ENCODE results near the gene ZNF385B.

ZNF385B gene

DNA sequence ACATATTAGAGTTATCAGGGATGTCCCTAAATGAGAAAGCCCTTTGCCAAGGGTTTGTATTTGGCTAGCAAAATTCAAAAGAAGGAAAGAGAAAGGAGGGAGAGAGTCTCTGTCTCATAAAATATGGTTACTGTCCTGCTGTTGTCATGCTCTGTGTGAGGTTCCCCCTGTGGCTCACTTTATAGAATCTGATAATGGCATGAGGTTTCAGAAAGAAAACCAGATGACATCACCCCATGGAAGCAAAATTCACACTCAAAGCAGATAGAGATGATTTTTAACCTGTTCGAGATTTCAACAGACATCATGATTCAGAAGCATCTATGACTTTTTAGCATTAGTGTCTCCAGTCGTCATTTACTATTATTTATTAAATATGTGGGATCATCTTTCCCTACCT lies 431.8 kb downstream of the ZNF385B start:
- no peaks in the 10 kb centered on the region for H3K36me3 ChIP-seq (ENCODE audit: control insufficient read depth in 1 of 2, insufficient read depth in 2 of 2, low read length in 2 of 2)
- no peaks in the 10 kb centered on the region for H3K4me1 ChIP-seq (ENCODE audit: control insufficient read depth in 1 of 2, insufficient read depth in 2 of 2, low read length in 2 of 2)
- H3K18ac ChIP-seq (ENCODE audit: low read length), result no peak overlapping the region
- H3K4ac ChIP-seq (ENCODE audit: low read depth, low read length), result no peak overlapping the region
- no peak overlapping the region for H3K27ac ChIP-seq (ENCODE audit: low read depth, low read length)
- no peak overlapping the region for H2AK5ac ChIP-seq (ENCODE audit: low read length)
- H2BK5ac ChIP-seq (ENCODE audit: low read depth, low read length, poor library complexity), result no peak overlapping the region
- H3K23ac ChIP-seq (ENCODE audit: low read length), result no peak overlapping the region
- H3K9me3 ChIP-seq (ENCODE audit: insufficient read depth, low read depth, low read length), result no peaks in the 10 kb centered on the region
- no peak overlapping the region for H3K9ac ChIP-seq (ENCODE audit: low read length)
- no peak overlapping the region for H3K4me3 ChIP-seq (ENCODE audit: low read depth, low read length)
- no peak overlapping the region for H2BK120ac ChIP-seq (ENCODE audit: insufficient read depth, low read length, poor library complexity)
- H3K79me1 ChIP-seq (ENCODE audit: low read length), result no peaks in the 10 kb centered on the region
- DNase-seq, result no peak
- H4K91ac ChIP-seq (ENCODE audit: low read depth, low read length), result no peak overlapping the region
- no peaks in the 10 kb centered on the region for H3K27me3 ChIP-seq (ENCODE audit: insufficient read depth, low read length)
- no peak overlapping the region for H4K12ac ChIP-seq (ENCODE audit: low read depth, low read length)
- no peak overlapping the region for H2AFZ ChIP-seq (ENCODE audit: insufficient read depth, low read length, poor library complexity)
- WGBS (ENCODE audit: extremely low coverage, insufficient coverage, insufficient read length), result no CpG with 5 or more reads among the region's 2 CpGs
- H3K14ac ChIP-seq (ENCODE audit: low read length), result no peak overlapping the region
- no peak overlapping the region for H2BK12ac ChIP-seq (ENCODE audit: low read length)
- H3K4me2 ChIP-seq (ENCODE audit: low read length), result no peak overlapping the region
- no peaks in the 10 kb centered on the region for H3K79me2 ChIP-seq (ENCODE audit: control insufficient read depth, insufficient read depth, low read length, poor library complexity)
- no peak overlapping the region for H4K8ac ChIP-seq (ENCODE audit: low read depth, low read length)

GRCh38 chr2:179429060-179429471 lies 432.3 kb downstream of the ZNF385B start:
- no peak overlapping the region for H2BK120ac ChIP-seq (ENCODE audit: insufficient read depth, low read length, poor library complexity)
- H3K18ac ChIP-seq (ENCODE audit: low read length), result no peak overlapping the region
- H3K27ac ChIP-seq (ENCODE audit: low read depth, low read length), result no peak overlapping the region
- H3K4me3 ChIP-seq (ENCODE audit: low read depth, low read length), result no peak overlapping the region
- H2BK12ac ChIP-seq (ENCODE audit: low read length), result no peak overlapping the region
- H4K8ac ChIP-seq (ENCODE audit: low read depth, low read length), result no peak overlapping the region
- H3K79me2 ChIP-seq (ENCODE audit: control insufficient read depth, insufficient read depth, low read length, poor library complexity), result no peaks in the 10 kb centered on the region
- no peak overlapping the region for H3K23ac ChIP-seq (ENCODE audit: low read length)
- H2AFZ ChIP-seq (ENCODE audit: insufficient read depth, low read length, poor library complexity), result no peak overlapping the region
- no peak overlapping the region for H3K4me2 ChIP-seq (ENCODE audit: low read length)
- DNase-seq, result peak; percentile 22 to 36
- H4K91ac ChIP-seq (ENCODE audit: low read depth, low read length), result no peak overlapping the region
- H2AK5ac ChIP-seq (ENCODE audit: low read length), result no peak overlapping the region
- no CpG with 5 or more reads among the region's 11 CpGs for WGBS (ENCODE audit: extremely low coverage, insufficient coverage, insufficient read length)
- H3K4ac ChIP-seq (ENCODE audit: low read depth, low read length), result no peak overlapping the region
- no peaks in the 10 kb centered on the region for H3K36me3 ChIP-seq (ENCODE audit: control insufficient read depth in 1 of 2, insufficient read depth in 2 of 2, low read length in 2 of 2)
- H2BK5ac ChIP-seq (ENCODE audit: low read depth, low read length, poor library complexity), result no peak overlapping the region
- no peak overlapping the region for H4K12ac ChIP-seq (ENCODE audit: low read depth, low read length)
- no peak overlapping the region for H3K14ac ChIP-seq (ENCODE audit: low read length)
- no peaks in the 10 kb centered on the region for H3K4me1 ChIP-seq (ENCODE audit: control insufficient read depth in 1 of 2, insufficient read depth in 2 of 2, low read length in 2 of 2)
- H3K27me3 ChIP-seq (ENCODE audit: insufficient read depth, low read length), result no peaks in the 10 kb centered on the region
- no peak overlapping the region for H3K9ac ChIP-seq (ENCODE audit: low read length)
- H3K9me3 ChIP-seq (ENCODE audit: insufficient read depth, low read depth, low read length), result no peaks in the 10 kb centered on the region
- H3K79me1 ChIP-seq (ENCODE audit: low read length), result no peaks in the 10 kb centered on the region

GRCh38 chr2:179428649-179429048 lies 432.8 kb downstream of the ZNF385B start:
- no peak overlapping the region for H2BK120ac ChIP-seq (ENCODE audit: insufficient read depth, low read length, poor library complexity)
- no peaks in the 10 kb centered on the region for H3K79me1 ChIP-seq (ENCODE audit: low read length)
- no peak overlapping the region for H3K23ac ChIP-seq (ENCODE audit: low read length)
- H2BK12ac ChIP-seq (ENCODE audit: low read length), result no peak overlapping the region
- H3K27ac ChIP-seq (ENCODE audit: low read depth, low read length), result no peak overlapping the region
- no peak overlapping the region for H4K8ac ChIP-seq (ENCODE audit: low read depth, low read length)
- no peak overlapping the region for H3K18ac ChIP-seq (ENCODE audit: low read length)
- no peak for DNase-seq
- H2BK5ac ChIP-seq (ENCODE audit: low read depth, low read length, poor library complexity), result no peak overlapping the region
- H3K27me3 ChIP-seq (ENCODE audit: insufficient read depth, low read length), result no peaks in the 10 kb centered on the region
- H3K4me3 ChIP-seq (ENCODE audit: low read depth, low read length), result no peak overlapping the region
- no peaks in the 10 kb centered on the region for H3K79me2 ChIP-seq (ENCODE audit: control insufficient read depth, insufficient read depth, low read length, poor library complexity)
- H2AFZ ChIP-seq (ENCODE audit: insufficient read depth, low read length, poor library complexity), result no peak overlapping the region
- no peaks in the 10 kb centered on the region for H3K36me3 ChIP-seq (ENCODE audit: control insufficient read depth in 1 of 2, insufficient read depth in 2 of 2, low read length in 2 of 2)
- no peak overlapping the region for H4K12ac ChIP-seq (ENCODE audit: low read depth, low read length)
- no peaks in the 10 kb centered on the region for H3K4me1 ChIP-seq (ENCODE audit: control insufficient read depth in 1 of 2, insufficient read depth in 2 of 2, low read length in 2 of 2)
- no peak overlapping the region for H3K14ac ChIP-seq (ENCODE audit: low read length)
- H3K4me2 ChIP-seq (ENCODE audit: low read length), result no peak overlapping the region
- no peak overlapping the region for H3K9ac ChIP-seq (ENCODE audit: low read length)
- no CpG with 5 or more reads among the region's 7 CpGs for WGBS (ENCODE audit: extremely low coverage, insufficient coverage, insufficient read length)
- no peaks in the 10 kb centered on the region for H3K9me3 ChIP-seq (ENCODE audit: insufficient read depth, low read depth, low read length)
- H4K91ac ChIP-seq (ENCODE audit: low read depth, low read length), result no peak overlapping the region
- no peak overlapping the region for H2AK5ac ChIP-seq (ENCODE audit: low read length)
- no peak overlapping the region for H3K4ac ChIP-seq (ENCODE audit: low read depth, low read length)

GRCh38 chr2:179427065-179427464 lies 434.3 kb downstream of the ZNF385B start:
- H3K79me1 ChIP-seq (ENCODE audit: low read length), result no peaks in the 10 kb centered on the region
- H3K9me3 ChIP-seq (ENCODE audit: insufficient read depth, low read depth, low read length), result no peaks in the 10 kb centered on the region
- no peak overlapping the region for H2AK5ac ChIP-seq (ENCODE audit: low read length)
- no peaks in the 10 kb centered on the region for H3K27me3 ChIP-seq (ENCODE audit: insufficient read depth, low read length)
- no peak overlapping the region for H3K23ac ChIP-seq (ENCODE audit: low read length)
- no peak overlapping the region for H4K91ac ChIP-seq (ENCODE audit: low read depth, low read length)
- H3K27ac ChIP-seq (ENCODE audit: low read depth, low read length), result no peak overlapping the region
- no peaks in the 10 kb centered on the region for H3K36me3 ChIP-seq (ENCODE audit: control insufficient read depth in 1 of 2, insufficient read depth in 2 of 2, low read length in 2 of 2)
- no peak overlapping the region for H2BK12ac ChIP-seq (ENCODE audit: low read length)
- H3K4me1 ChIP-seq (ENCODE audit: control insufficient read depth in 1 of 2, insufficient read depth in 2 of 2, low read length in 2 of 2), result no peaks in the 10 kb centered on the region
- H3K14ac ChIP-seq (ENCODE audit: low read length), result no peak overlapping the region
- no peak overlapping the region for H3K18ac ChIP-seq (ENCODE audit: low read length)
- peak overlapping the region; percentile 41 for H3K9ac ChIP-seq (ENCODE audit: low read length)
- no peak overlapping the region for H2BK120ac ChIP-seq (ENCODE audit: insufficient read depth, low read length, poor library complexity)
- no peak overlapping the region for H4K8ac ChIP-seq (ENCODE audit: low read depth, low read length)
- no peaks in the 10 kb centered on the region for H3K79me2 ChIP-seq (ENCODE audit: control insufficient read depth, insufficient read depth, low read length, poor library complexity)
- no peak overlapping the region for H2AFZ ChIP-seq (ENCODE audit: insufficient read depth, low read length, poor library complexity)
- no peak overlapping the region for H3K4me2 ChIP-seq (ENCODE audit: low read length)
- H3K4ac ChIP-seq (ENCODE audit: low read depth, low read length), result no peak overlapping the region
- no CpG with 5 or more reads among the region's 2 CpGs for WGBS (ENCODE audit: extremely low coverage, insufficient coverage, insufficient read length)
- no peak overlapping the region for H3K4me3 ChIP-seq (ENCODE audit: low read depth, low read length)
- no peak overlapping the region for H2BK5ac ChIP-seq (ENCODE audit: low read depth, low read length, poor library complexity)
- DNase-seq, result no peak
- H4K12ac ChIP-seq (ENCODE audit: low read depth, low read length), result no peak overlapping the region
